Prostate gland (tissue), 2 donors: ENCODE results near the gene CPHXL.

Experiments used
- CTCF ChIP-seq, 4 experiments: fragments of 200-600 bp in 2 of 4; fragments of 450-650 bp in 2 of 4; sonication (generic) in 2 of 4; IDR thresholded peaks; 1 replicate in 3 of 4; 2 replicates in 1 of 4; pipeline ENCODE4 v1.5.1; 2016 to 2019; ENCODE audit warnings: antibody characterized with exemption in 4 of 4, mild to moderate bottlenecking in 2 of 4, moderate library complexity in 2 of 4
- POLR2A ChIP-seq: fragments of 450-650 bp; IDR thresholded peaks from one replicate; pipeline ENCODE4 v1.6.1; 2016; ENCODE audit warnings: antibody characterized with exemption, mild to moderate bottlenecking

GRCh38 chr16:75697571-75697970, 28.7 kb downstream of the CPHXL start:
- TF ChIP-seq CTCF (IDR thresholded peaks at IDR 0.05) (no peak), POLR2A (no peak)
